Mammary epithelial cell (primary cell): Measurements from ENCODE around the gene SCNM1.
"Not testable (repeated sequence)": the region's sequence is repeated elsewhere in the genome, so short reads cannot be mapped to it uniquely, and the experiment has no call there.

Source experiments
- EZH2 ChIP-seq: IDR thresholded peaks from 2 replicates; pipeline ENCODE4 v1.6.1; 2012; ENCODE audit warnings: low read length, inconsistent platforms, borderline replicate concordance
- TF ChIP-seq, protein P1 (sequence below), 2 donors: IDR thresholded peaks in 1 of 2; conservative IDR thresholded peaks in 1 of 2; 2 replicates each; pipeline ENCODE4 v1.5.1; 2011 to 2012; ENCODE audit warnings: inconsistent platforms in 2 of 2, low read length in 2 of 2, mild to moderate bottlenecking in 2 of 2, control low read depth in 1 of 2, low read depth in 1 of 2; ENCODE audit not compliant: insufficient read depth in 1 of 2; ENCODE audit errors: extremely low read depth in 1 of 2

GRCh38 chr1:151194894-151195594 is 29.1 kb downstream of the SCNM1 start:
- TF ChIP-seq, protein P1, sequence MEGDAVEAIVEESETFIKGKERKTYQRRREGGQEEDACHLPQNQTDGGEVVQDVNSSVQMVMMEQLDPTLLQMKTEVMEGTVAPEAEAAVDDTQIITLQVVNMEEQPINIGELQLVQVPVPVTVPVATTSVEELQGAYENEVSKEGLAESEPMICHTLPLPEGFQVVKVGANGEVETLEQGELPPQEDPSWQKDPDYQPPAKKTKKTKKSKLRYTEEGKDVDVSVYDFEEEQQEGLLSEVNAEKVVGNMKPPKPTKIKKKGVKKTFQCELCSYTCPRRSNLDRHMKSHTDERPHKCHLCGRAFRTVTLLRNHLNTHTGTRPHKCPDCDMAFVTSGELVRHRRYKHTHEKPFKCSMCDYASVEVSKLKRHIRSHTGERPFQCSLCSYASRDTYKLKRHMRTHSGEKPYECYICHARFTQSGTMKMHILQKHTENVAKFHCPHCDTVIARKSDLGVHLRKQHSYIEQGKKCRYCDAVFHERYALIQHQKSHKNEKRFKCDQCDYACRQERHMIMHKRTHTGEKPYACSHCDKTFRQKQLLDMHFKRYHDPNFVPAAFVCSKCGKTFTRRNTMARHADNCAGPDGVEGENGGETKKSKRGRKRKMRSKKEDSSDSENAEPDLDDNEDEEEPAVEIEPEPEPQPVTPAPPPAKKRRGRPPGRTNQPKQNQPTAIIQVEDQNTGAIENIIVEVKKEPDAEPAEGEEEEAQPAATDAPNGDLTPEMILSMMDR (conservative IDR thresholded peaks at IDR 0.05 in 1 of 2, IDR thresholded peaks at IDR 0.05 in 1 of 2; ENCODE audit: extremely low read depth in 1 of 2, insufficient read depth in 1 of 2, low read depth in 1 of 2, low read length in 2 of 2): not testable (repeated sequence)
- not testable (repeated sequence) for TF ChIP-seq EZH2
